GM19099 (cell line): ENCODE results near the gene CCNK.

ENCODE experiments used
- POLR2A ChIP-seq: IDR thresholded peaks from 3 replicates; pipeline ENCODE4 v1.6.1; 2011; ENCODE audit warnings: low read depth; ENCODE audit not compliant: insufficient read length; ENCODE audit errors: extremely low read depth

CCNK gene

GRCh38 chr14:99552572-99553216, 71.5 kb downstream of the CCNK start:
- TF ChIP-seq POLR2A = no peak

GRCh38 chr14:99554184-99554583, 73.0 kb downstream of the CCNK start:
- TF ChIP-seq POLR2A = no peak

GRCh38 chr14:99554757-99555531, 73.7 kb downstream of the CCNK start:
- no peak for TF ChIP-seq POLR2A

GRCh38 chr14:99556134-99556791, 75.1 kb downstream of the CCNK start:
- TF ChIP-seq POLR2A = no peak

DNA sequence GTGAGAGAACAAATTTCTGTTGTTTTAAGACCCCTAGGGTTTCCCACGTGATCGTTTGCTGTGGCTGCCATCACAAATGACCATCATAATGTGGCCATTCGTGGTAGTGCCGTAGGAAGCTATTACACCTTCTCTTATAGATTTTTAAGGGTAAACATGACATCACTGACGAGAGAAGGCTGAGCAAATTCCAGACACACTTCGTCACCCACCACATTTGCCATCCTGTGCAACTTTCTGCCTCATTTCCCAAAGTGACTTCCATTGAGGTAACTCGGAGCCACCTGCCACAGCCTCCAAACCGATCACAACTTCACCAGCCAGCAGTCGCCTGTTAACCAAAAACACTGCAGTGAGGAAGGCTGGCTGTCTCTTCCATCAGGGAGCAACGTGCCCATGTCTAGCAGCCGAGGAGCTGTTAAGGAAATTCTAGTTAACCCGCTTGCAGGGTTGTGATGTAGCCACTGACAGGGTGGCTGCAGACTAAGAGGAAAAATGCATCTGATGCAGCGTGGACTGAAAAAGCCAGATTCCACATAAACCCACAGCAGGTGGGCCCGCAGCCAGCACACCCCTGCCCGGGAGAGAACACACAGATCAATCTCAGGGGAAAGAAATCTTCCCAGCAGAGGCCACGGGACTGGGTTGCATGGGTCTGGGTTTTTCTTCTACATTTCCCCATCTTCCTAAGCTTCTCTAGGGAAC, 78.2 kb downstream of the CCNK start:
- no peak for TF ChIP-seq POLR2A

- TF ChIP-seq POLR2A = no peak
Observed at GRCh38 chr14:99560403-99560802, 79.2 kb downstream of the CCNK start.

GRCh38 chr14:99560922-99561683, 79.9 kb downstream of the CCNK start:
- no peak for TF ChIP-seq POLR2A

DNA sequence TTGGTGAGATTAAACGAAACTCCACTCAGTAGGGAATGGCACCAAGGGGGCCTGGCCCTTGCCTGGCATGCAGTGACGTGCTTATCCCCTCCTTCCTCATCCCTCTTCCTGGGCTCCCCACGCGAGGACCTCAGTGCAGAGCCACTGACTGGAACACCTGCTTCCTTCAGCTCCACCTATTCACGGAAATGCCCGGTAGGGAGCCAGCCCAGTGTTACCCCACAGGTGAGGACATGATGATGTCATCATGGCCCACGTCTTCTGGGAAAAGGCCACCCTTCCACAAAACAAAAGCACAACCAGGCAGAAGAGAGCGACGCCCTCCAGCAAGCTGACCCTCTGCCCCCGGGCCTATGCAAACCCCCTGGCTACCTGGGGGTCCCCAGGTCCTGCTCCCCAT, 80.7 kb downstream of the CCNK start:
- no peak for TF ChIP-seq POLR2A
